AG04450 (cell line): Measurements from ENCODE around the gene KCNV2. TPM values are rescaled to one million over a fixed set of nuclear protein-coding genes. Genes with fewer than 3 reads are reported as not detected.

Source experiments
- CTCF ChIA-PET: fragments of 300-600, 350-600 bp; formaldehyde crosslinking; extraction: SDS; loops from one replicate; lab custom pipeline; 2022; ENCODE audit warnings: antibody characterized with exemption, inconsistent platforms; lab: Charles Lee
- POLR2A ChIA-PET: fragments of 350-600 bp; formaldehyde crosslinking; extraction: SDS; loops from one replicate; lab custom pipeline; 2021; ENCODE audit warnings: antibody characterized with exemption, inconsistent platforms; lab: Yijun Ruan, JAX
- DNase-seq: peaks from one replicate; pipeline ENCODE4 v3.0.0-alpha.2; 2011; ENCODE audit warnings: low read depth, low spot score
- H3K27ac ChIP-seq: one replicate; pipeline ENCODE4 v1.5.1; 2012; ENCODE audit warnings: low read depth, low read length, control low read depth
- H3K27me3 ChIP-seq: one replicate; pipeline ENCODE4 v1.6.0; 2012; ENCODE audit warnings: low read length; ENCODE audit not compliant: control insufficient read depth, insufficient read depth
- H3K4me3 ChIP-seq: 2 replicates; pipeline ENCODE4 v1.5.1; 2011; ENCODE audit warnings: mild to moderate bottlenecking, low read depth, low read length, control low read depth
- H3K9me3 ChIP-seq: 2 replicates; pipeline ENCODE4 v1.5.1; 2012; ENCODE audit warnings: low read length; ENCODE audit not compliant: control insufficient read depth, insufficient read depth
- polyA plus RNA-seq: library from polyadenylated mRNA; depleted of rRNA; stranded (reverse); fragments of >200 nt; gene quantifications from 2 replicates; pipeline ENCODE4 v1.2.3, GENCODE V29; 2011
- TF ChIP-seq, protein P1 (sequence below): IDR thresholded peaks from 2 replicates; pipeline ENCODE4 v1.5.1; 2011; ENCODE audit warnings: low read depth, low read length, control low read depth, inconsistent platforms

Gene KCNV2
- polyA plus RNA-seq, 1 experiment, result not detected

DNA sequence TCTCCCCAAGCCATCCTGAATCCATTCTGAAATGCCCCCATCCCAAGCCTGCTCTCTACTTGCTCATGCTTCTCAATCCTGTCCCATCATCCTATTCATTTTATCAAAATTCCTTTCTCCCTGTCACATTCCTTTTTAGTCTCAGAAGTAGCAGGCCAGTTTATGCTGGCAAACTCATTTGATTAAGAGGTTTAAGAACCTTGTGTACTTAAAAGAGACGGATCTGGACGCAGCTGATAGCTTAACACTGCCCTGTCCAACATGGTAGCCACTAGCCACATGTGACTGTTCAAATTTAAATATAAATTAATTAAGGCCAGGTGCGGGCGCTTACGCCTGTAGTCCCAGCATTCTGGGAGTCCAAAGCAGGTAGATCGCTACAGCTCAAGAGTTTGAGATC lies 5.6 kb upstream of the KCNV2 start:
- no peak for DNase-seq
- no peaks in the 10 kb centered on the region for H3K27me3 ChIP-seq
- POLR2A ChIA-PET, result no interaction called here
- H3K4me3 ChIP-seq, result no peak overlapping the region
- no peak overlapping the region for H3K27ac ChIP-seq
- no peaks in the 10 kb centered on the region for H3K9me3 ChIP-seq
- CTCF ChIA-PET, result interaction anchor here (0.6 to 1.9 kb wide), 2 partner anchors 16 to 552 kb away, joined by 3 to 12 read pairs; no protein-coding TSS in a partner anchor
- TF ChIP-seq, protein P1, sequence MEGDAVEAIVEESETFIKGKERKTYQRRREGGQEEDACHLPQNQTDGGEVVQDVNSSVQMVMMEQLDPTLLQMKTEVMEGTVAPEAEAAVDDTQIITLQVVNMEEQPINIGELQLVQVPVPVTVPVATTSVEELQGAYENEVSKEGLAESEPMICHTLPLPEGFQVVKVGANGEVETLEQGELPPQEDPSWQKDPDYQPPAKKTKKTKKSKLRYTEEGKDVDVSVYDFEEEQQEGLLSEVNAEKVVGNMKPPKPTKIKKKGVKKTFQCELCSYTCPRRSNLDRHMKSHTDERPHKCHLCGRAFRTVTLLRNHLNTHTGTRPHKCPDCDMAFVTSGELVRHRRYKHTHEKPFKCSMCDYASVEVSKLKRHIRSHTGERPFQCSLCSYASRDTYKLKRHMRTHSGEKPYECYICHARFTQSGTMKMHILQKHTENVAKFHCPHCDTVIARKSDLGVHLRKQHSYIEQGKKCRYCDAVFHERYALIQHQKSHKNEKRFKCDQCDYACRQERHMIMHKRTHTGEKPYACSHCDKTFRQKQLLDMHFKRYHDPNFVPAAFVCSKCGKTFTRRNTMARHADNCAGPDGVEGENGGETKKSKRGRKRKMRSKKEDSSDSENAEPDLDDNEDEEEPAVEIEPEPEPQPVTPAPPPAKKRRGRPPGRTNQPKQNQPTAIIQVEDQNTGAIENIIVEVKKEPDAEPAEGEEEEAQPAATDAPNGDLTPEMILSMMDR, result no peak

DNA sequence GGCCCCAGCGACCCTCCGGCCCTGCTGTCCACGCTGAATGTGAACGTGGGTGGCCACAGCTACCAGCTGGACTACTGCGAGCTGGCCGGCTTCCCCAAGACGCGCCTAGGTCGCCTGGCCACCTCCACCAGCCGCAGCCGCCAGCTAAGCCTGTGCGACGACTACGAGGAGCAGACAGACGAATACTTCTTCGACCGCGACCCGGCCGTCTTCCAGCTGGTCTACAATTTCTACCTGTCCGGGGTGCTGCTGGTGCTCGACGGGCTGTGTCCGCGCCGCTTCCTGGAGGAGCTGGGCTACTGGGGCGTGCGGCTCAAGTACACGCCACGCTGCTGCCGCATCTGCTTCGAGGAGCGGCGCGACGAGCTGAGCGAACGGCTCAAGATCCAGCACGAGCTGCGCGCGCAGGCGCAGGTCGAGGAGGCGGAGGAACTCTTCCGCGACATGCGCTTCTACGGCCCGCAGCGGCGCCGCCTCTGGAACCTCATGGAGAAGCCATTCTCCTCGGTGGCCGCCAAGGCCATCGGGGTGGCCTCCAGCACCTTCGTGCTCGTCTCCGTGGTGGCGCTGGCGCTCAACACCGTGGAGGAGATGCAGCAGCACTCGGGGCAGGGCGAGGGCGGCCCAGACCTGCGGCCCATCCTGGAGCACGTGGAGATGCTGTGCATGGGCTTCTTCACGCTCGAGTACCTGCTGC lies 839 bp downstream of the KCNV2 start:
- no peaks in the 10 kb centered on the region for H3K27me3 ChIP-seq
- no peak overlapping the region for H3K4me3 ChIP-seq
- DNase-seq, result no peak
- H3K27ac ChIP-seq, result no peak overlapping the region
- CTCF ChIA-PET, result no interaction called here
- TF ChIP-seq, protein P1, result no peak
- peaks cover 13% of the 10 kb centered on the region; the same call in 1 of the 2 replicates for H3K9me3 ChIP-seq
- POLR2A ChIA-PET, result no interaction called here

DNA sequence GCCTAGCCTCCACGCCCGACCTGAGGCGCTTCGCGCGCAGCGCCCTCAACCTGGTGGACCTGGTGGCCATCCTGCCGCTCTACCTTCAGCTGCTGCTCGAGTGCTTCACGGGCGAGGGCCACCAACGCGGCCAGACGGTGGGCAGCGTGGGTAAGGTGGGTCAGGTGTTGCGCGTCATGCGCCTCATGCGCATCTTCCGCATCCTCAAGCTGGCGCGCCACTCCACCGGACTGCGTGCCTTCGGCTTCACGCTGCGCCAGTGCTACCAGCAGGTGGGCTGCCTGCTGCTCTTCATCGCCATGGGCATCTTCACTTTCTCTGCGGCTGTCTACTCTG lies 1.4 kb downstream of the KCNV2 start:
- ChIA-PET POLR2A (no interaction called here), CTCF (no interaction called here)
- Histone ChIP-seq H3K27me3 (no peaks in the 10 kb centered on the region), H3K9me3 (peaks cover 13% of the 10 kb centered on the region; the same call in 1 of the 2 replicates), H3K27ac (no peak overlapping the region), H3K4me3 (no peak overlapping the region)
- TF ChIP-seq, protein P1, result no peak
- no peak for DNase-seq

DNA sequence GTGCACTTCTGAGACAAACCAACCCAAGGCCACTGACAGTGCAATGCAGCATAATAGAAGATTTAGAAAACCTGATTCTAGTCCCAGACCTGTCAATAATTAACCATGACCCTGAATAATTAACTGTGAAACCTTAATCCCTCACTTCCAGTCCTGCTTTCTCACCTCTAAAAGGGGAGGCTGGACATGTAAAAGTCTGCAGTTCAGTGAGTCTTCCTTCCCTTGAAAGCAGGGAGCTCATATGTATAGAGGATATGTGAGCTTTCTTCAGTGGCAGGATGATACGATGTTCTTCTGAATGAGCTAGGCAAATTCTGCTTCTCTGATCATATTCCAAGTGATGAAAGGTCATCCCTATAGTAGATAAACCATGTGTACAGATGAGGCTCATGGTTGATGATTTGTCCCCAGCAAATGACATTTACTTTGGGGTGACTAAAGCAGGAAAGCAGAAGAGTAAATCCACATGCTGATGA lies 2.9 kb downstream of the KCNV2 start:
- no peak for DNase-seq
- Histone ChIP-seq H3K4me3 (no peak overlapping the region), H3K27ac (no peak overlapping the region), H3K27me3 (no peaks in the 10 kb centered on the region), H3K9me3 (peaks cover 13% of the 10 kb centered on the region; the same call in 1 of the 2 replicates)
- CTCF ChIA-PET, result no interaction called here
- TF ChIP-seq, protein P1, result no peak
- POLR2A ChIA-PET, result no interaction called here

DNA sequence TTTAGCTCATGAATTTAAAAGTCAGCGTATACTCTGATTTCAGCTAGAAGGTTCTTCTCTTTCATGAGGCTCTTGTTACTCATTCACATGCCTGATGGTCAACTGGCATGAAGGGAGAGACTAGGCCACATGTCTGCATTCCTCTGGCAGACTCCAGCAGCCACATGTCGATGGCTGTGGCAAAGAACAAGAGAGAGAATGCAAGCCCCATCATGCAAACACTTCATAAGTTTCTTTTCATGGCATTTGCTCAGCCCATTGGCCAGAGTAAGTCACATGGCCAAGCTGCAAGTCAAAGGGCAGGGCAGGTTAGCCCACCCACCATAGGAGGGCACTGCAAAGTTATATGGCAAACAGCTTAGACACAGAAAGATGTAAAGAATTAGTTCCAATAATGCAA lies 5.4 kb downstream of the KCNV2 start:
- DNase-seq, result no peak
- CTCF ChIA-PET, result interaction anchor here (0.6 kb wide), 1 partner anchor 34 kb away, joined by 3 read pairs; no protein-coding TSS in a partner anchor
- POLR2A ChIA-PET, result no interaction called here
- Histone ChIP-seq H3K27ac (no peak overlapping the region), H3K27me3 (no peaks in the 10 kb centered on the region), H3K4me3 (no peak overlapping the region), H3K9me3 (peaks cover 13% of the 10 kb centered on the region; the same call in 1 of the 2 replicates)
- TF ChIP-seq, protein P1, result no peak
